ENCODE results near the gene NFAM1.

DNA sequence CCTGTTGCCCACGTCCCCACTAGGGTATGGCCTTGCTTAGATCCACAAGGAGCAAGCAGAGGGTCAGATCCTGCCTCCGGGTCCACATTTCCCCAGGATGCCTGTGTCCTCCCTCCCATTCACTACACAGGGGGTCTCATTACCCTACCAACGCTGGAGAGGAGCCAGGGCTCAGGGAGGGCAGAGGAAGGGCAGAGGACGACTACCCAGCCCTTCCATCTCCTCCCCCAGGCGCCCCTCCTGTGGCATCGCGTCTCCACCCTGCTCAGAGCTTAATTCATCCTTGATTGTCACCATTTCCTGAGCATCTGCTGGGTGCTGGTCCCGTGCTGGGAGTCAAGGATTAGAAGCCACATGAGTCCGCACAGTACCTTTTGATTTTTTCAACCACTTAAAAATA is 5.0 kb downstream of the NFAM1 start:
- TF ChIP-seq, protein P1, sequence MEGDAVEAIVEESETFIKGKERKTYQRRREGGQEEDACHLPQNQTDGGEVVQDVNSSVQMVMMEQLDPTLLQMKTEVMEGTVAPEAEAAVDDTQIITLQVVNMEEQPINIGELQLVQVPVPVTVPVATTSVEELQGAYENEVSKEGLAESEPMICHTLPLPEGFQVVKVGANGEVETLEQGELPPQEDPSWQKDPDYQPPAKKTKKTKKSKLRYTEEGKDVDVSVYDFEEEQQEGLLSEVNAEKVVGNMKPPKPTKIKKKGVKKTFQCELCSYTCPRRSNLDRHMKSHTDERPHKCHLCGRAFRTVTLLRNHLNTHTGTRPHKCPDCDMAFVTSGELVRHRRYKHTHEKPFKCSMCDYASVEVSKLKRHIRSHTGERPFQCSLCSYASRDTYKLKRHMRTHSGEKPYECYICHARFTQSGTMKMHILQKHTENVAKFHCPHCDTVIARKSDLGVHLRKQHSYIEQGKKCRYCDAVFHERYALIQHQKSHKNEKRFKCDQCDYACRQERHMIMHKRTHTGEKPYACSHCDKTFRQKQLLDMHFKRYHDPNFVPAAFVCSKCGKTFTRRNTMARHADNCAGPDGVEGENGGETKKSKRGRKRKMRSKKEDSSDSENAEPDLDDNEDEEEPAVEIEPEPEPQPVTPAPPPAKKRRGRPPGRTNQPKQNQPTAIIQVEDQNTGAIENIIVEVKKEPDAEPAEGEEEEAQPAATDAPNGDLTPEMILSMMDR (IDR thresholded peaks at IDR 0.05; ENCODE audit: insufficient read depth, low read length, poor library complexity, severe bottlenecking): no peak
- TF ChIP-seq EZH2phosphoT487 (conservative IDR thresholded peaks at IDR 0.05; ENCODE audit: low read length): no peak
